Measurements from ENCODE around the gene PDE3A.
A peak's percentile ranks its signal among the peaks of the same experiment; 100 is the strongest.

Gene PDE3A

DNA sequence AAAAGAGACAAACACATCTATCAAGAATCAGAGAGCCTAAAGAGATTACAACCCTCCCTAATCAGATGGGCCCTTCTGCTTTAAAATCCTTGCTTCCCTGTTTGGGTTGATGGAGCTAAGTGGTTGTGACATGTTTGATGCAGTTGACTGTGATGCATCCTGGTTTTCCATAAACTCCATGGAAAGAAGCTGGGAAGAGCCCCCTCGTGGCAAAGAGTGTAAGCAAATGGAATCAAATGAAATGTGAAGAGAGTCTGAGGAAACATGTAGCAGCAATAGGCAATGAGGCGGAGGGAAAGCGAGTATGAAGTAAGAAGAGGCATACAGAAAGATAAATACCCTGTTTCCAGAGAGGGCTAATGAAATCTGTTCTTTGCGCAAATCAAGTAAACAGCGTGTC lies 256.4 kb downstream of the PDE3A start:
- DNase-seq (ENCODE audit: low read depth) = no peak
- H3K4me3 ChIP-seq (ENCODE audit: control insufficient read depth, low read depth, low read length) = no peak overlapping the region
- TF ChIP-seq, protein P1, sequence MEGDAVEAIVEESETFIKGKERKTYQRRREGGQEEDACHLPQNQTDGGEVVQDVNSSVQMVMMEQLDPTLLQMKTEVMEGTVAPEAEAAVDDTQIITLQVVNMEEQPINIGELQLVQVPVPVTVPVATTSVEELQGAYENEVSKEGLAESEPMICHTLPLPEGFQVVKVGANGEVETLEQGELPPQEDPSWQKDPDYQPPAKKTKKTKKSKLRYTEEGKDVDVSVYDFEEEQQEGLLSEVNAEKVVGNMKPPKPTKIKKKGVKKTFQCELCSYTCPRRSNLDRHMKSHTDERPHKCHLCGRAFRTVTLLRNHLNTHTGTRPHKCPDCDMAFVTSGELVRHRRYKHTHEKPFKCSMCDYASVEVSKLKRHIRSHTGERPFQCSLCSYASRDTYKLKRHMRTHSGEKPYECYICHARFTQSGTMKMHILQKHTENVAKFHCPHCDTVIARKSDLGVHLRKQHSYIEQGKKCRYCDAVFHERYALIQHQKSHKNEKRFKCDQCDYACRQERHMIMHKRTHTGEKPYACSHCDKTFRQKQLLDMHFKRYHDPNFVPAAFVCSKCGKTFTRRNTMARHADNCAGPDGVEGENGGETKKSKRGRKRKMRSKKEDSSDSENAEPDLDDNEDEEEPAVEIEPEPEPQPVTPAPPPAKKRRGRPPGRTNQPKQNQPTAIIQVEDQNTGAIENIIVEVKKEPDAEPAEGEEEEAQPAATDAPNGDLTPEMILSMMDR (IDR thresholded peaks at IDR 0.05; ENCODE audit: control insufficient read depth, insufficient read depth, low read depth, low read length, missing control alignments) = peak; percentile 41

DNA sequence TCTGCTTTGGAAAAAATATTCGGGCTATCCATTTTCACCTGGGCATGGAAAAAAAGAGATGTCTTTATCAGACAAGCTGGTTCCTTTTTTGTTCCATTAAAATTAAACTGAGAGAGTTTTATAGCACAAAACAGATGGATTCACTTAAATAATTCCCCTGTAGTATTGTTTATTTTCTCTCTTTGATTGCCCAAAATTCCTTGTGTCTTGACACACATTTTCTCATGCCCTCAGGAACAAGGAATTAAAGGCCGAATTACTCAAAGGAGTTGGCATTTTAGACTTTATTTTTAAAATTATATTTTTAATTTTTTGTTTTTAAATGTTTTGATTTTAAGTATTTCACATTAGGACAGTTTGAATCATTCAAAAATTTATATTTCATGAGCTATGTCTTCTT lies 257.2 kb downstream of the PDE3A start:
- H3K4me3 ChIP-seq (ENCODE audit: control insufficient read depth, low read depth, low read length) = no peak overlapping the region
- TF ChIP-seq, protein P1 (IDR thresholded peaks at IDR 0.05; ENCODE audit: control insufficient read depth, insufficient read depth, low read depth, low read length, missing control alignments) = no peak
- DNase-seq (ENCODE audit: low read depth) = no peak

DNA sequence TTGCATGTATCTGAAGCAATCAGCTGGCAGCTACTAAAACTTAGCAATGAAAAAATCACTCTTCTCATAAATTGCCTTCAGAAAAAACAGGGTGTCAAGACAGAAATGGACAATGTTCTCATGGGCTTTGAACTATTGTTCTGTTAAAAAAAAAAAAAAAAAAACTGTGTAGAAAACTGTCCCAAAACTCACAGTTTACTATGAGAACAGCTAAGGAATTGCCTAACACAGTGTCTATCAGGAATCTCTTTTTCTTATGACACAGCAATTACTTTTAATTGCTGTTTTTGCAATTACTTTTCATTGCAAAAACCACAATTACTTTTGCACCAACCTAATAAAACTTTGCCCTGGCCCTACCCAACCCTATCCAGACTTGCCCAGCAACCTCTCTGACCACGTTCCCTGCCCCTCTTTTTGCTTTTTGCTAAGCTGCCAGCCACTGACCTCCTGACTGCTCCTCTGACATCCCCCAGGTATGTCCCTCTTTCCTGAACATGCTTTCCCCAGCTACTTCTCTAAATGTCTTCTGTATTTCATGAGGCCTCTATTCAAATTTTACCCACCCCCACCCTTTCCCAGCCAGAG lies 258.8 kb downstream of the PDE3A start:
- no peak for DNase-seq (ENCODE audit: low read depth)
- TF ChIP-seq, protein P1 (IDR thresholded peaks at IDR 0.05; ENCODE audit: control insufficient read depth, insufficient read depth, low read depth, low read length, missing control alignments) = no peak
- H3K4me3 ChIP-seq (ENCODE audit: control insufficient read depth, low read depth, low read length) = no peak overlapping the region

DNA sequence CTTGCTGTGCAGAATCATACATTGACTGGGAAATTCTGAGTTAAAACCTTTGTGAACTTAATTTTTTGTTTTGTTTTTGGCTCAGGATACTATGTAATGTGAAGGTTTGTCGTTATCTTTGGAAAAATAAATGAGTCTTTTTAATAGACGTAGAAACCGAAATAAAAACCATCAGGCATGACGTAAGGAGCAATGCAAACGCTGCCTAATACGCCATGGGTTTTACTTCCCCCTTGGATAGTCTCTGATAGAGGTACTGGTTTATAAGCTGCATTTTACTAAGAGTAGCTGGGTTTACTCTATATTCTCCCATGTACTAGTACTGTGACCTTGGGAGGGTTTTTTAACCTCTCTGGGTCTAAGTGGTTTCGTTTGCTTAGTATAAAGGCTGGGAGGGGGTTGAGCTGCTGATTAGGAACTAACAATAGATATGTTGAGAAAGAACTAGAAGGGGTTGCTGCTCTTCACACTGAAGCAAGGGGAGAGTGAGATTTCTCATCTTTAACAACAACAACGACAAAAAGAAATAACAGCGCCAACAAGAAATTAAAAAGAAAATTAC lies 260.0 kb downstream of the PDE3A start:
- DNase-seq (ENCODE audit: low read depth) = no peak
- no peak overlapping the region for H3K4me3 ChIP-seq (ENCODE audit: control insufficient read depth, low read depth, low read length)
- TF ChIP-seq, protein P1 (IDR thresholded peaks at IDR 0.05; ENCODE audit: control insufficient read depth, insufficient read depth, low read depth, low read length, missing control alignments) = no peak

DNA sequence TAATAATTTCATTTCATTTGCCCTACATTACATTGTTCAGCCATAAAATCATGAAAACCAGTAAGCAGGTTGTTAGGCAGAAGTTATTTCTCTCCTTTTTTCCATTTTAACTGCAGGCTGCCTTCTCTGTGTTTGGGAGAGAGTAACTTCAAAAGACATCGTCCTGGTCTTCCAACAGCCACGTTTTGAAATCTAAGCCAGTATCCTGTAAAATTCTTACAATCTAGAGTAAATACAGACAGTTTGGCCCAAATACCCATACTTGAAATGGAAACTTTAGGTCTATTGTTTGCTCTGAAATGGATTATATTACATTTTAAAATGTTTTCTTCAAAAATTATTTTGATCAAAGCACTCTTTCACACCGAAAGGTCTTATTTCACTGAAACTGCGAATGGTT lies 260.7 kb downstream of the PDE3A start:
- H3K4me3 ChIP-seq (ENCODE audit: control insufficient read depth, low read depth, low read length) = no peak overlapping the region
- TF ChIP-seq, protein P1 (IDR thresholded peaks at IDR 0.05; ENCODE audit: control insufficient read depth, insufficient read depth, low read depth, low read length, missing control alignments) = no peak
- no peak for DNase-seq (ENCODE audit: low read depth)

DNA sequence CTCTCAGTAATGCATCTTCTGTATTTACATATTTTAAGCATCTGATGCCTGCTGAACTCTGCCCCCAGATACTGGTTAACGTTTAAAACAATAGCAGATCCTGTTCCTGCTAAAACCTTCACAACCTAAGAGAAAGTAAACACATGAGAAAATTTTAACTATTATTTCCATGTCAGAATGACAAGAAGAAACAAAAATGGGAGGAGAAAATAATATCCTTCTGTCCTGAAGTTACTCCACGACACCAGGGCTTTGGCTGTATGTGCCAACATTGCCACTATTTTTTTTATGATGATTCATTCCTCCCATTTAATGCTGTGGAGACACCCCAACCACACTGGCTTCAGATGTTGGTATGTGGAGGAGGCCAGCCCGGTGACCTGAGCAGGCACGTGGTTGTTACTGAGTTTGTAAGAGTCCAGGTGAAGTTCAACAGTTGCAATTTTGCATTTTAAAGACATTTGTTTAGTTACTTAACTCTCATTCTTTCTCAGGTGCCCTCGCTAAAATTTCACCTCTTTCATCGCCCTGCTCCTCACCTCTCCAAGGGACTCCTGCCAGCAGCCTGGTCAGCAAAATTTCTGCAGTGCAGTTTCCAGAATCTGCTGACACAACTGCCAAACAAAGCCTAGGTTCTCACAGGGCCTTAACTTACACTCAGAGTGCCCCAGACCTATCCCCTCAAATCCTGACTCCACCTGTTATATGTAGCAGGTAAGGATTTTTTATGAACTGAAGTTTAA lies 261.2 kb downstream of the PDE3A start:
- DNase-seq (ENCODE audit: low read depth) = no peak
- TF ChIP-seq, protein P1 (IDR thresholded peaks at IDR 0.05; ENCODE audit: control insufficient read depth, insufficient read depth, low read depth, low read length, missing control alignments) = no peak
- no peak overlapping the region for H3K4me3 ChIP-seq (ENCODE audit: control insufficient read depth, low read depth, low read length)
